ENCODE data around the gene AOAH.
A peak's percentile ranks its signal among the peaks of the same experiment; 100 is the strongest.
"Not testable (repeated sequence)": the region's sequence is repeated elsewhere in the genome, so short reads cannot be mapped to it uniquely, and the experiment has no call there.

The AOAH gene

GRCh38 chr7:36474283-36475010 lies 249.8 kb downstream of the AOAH start:
- Mint-ChIP-seq H3K27ac (no peak overlapping the region), H3K4me3 (no peak overlapping the region), H3K9me3 (peaks cover 4% of the 10 kb centered on the region), H3K4me1 (peaks cover 11% of the 10 kb centered on the region), H3K27me3 (no peaks in the 10 kb centered on the region), H3K36me3 (no peaks in the 10 kb centered on the region)
- CTCF ChIA-PET, result interaction anchor here (0.9 to 5.0 kb wide), 10 partner anchors 10 to 725 kb away, joined by 3 to 32 read pairs (median 4); no protein-coding TSS in a partner anchor
- peak; percentile 24 for DNase-seq

- H3K9me3 Mint-ChIP-seq, result no peaks in the 10 kb centered on the region
- CTCF ChIA-PET, result interaction anchor here (0.7 to 5.0 kb wide), 15 partner anchors 9 to 726 kb away, joined by 3 to 32 read pairs (median 4); no protein-coding TSS in a partner anchor
- H3K36me3 Mint-ChIP-seq, result no peaks in the 10 kb centered on the region
- DNase-seq, result peak; percentile 52
- H3K27ac Mint-ChIP-seq, result no peak overlapping the region
- no peak overlapping the region for H3K4me3 Mint-ChIP-seq
- H3K27me3 Mint-ChIP-seq, result no peaks in the 10 kb centered on the region
- H3K4me1 Mint-ChIP-seq, result peaks cover 11% of the 10 kb centered on the region
Measured at GRCh38 chr7:36473454-36474282, 250.6 kb downstream of the AOAH start.

DNA sequence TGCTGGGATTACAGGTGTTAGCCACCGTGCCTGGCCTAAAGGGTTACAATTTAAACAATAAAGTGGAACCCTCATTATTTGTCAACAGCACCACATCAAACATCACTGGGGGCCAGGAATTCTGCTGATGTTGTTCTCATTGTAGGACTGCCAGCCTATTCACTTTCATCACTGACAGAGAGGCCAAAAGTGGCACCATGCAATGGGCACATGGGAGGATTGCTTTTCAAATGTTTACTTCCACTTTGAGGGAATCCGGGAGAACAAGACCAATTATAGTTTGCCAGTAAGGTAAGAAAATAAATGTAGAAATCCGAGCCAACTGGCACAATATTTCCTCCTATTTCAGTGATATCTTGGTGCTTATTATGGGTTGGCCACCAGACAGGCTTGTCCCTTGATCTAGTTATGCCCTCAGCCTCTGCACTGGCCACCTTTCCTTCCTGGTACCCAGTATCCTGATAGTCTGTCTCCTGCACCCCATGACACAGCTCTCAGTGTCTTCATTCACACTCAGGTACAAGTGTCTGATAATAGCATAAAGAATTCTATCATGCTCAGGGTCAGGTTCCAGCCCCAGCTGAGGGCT lies 252.1 kb downstream of the AOAH start:
- Mint-ChIP-seq H3K27me3 (no peaks in the 10 kb centered on the region), H3K4me1 (peaks cover 11% of the 10 kb centered on the region), H3K9me3 (no peaks in the 10 kb centered on the region), H3K36me3 (no peaks in the 10 kb centered on the region), H3K27ac (no peak overlapping the region), H3K4me3 (no peak overlapping the region)
- DNase-seq, result no peak
- CTCF ChIA-PET, result interaction anchor here (0.9 to 5.0 kb wide), 7 partner anchors 8 to 727 kb away, joined by 3 to 32 read pairs (median 4); no protein-coding TSS in a partner anchor

GRCh38 chr7:36469236-36469635 lies 255.1 kb downstream of the AOAH start:
- no peak overlapping the region for H3K4me3 Mint-ChIP-seq
- H3K36me3 Mint-ChIP-seq, result no peaks in the 10 kb centered on the region
- peaks cover 13% of the 10 kb centered on the region for H3K27me3 Mint-ChIP-seq
- CTCF ChIA-PET, result interaction anchor here (0.7 kb wide), 1 partner anchor 713 kb away, joined by 3 read pairs; no protein-coding TSS in a partner anchor
- DNase-seq, result no peak
- H3K27ac Mint-ChIP-seq, result no peak overlapping the region
- H3K4me1 Mint-ChIP-seq, result peaks cover 5% of the 10 kb centered on the region
- H3K9me3 Mint-ChIP-seq, result no peaks in the 10 kb centered on the region

GRCh38 chr7:36468370-36469101 lies 255.8 kb downstream of the AOAH start:
- Mint-ChIP-seq H3K27me3 (peaks cover 13% of the 10 kb centered on the region), H3K27ac (no peak overlapping the region), H3K4me3 (no peak overlapping the region), H3K4me1 (no peaks in the 10 kb centered on the region), H3K9me3 (no peaks in the 10 kb centered on the region), H3K36me3 (no peaks in the 10 kb centered on the region)
- DNase-seq, result no peak
- CTCF ChIA-PET, result no interaction called here

DNA sequence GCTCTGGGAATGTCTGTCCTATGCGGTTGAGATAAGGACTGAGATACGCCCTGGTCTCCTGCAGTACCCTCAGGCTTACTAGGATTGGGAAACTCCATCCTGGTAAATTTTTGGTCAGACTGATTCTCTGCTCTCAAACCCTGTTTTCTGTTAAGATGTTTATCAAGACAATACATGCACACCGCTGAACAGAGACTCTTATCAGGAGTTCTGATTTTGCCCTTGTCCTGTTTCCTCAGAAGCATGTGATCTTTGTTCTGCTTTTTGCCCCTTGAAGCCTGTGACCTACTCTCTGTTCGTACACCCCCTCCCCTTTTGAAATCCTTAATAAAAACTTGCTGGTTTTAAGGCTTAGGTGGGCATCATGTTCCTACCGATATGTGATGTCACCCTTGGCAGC lies 258.3 kb downstream of the AOAH start:
- H3K4me3 Mint-ChIP-seq, CTCF ChIA-PET, H3K36me3 Mint-ChIP-seq, DNase-seq, H3K27ac Mint-ChIP-seq, H3K9me3 Mint-ChIP-seq, H3K4me1 Mint-ChIP-seq: not testable (repeated sequence)
- peaks cover 13% of the 10 kb centered on the region for H3K27me3 Mint-ChIP-seq

GRCh38 chr7:36464271-36464670 lies 260.0 kb downstream of the AOAH start:
- H3K4me3 Mint-ChIP-seq, result no peak overlapping the region
- DNase-seq, result no peak
- H3K4me1 Mint-ChIP-seq, result no peaks in the 10 kb centered on the region
- H3K9me3 Mint-ChIP-seq, result no peaks in the 10 kb centered on the region
- peaks cover 13% of the 10 kb centered on the region for H3K27me3 Mint-ChIP-seq
- no peak overlapping the region for H3K27ac Mint-ChIP-seq
- no peaks in the 10 kb centered on the region for H3K36me3 Mint-ChIP-seq
- CTCF ChIA-PET, result interaction anchor here (0.7 to 1.2 kb wide), 3 partner anchors 9 to 11 kb away, joined by 3 to 4 read pairs (median 4); no protein-coding TSS in a partner anchor
